Measurements from ENCODE around the gene ARHGAP21.

The ARHGAP21 gene

DNA sequence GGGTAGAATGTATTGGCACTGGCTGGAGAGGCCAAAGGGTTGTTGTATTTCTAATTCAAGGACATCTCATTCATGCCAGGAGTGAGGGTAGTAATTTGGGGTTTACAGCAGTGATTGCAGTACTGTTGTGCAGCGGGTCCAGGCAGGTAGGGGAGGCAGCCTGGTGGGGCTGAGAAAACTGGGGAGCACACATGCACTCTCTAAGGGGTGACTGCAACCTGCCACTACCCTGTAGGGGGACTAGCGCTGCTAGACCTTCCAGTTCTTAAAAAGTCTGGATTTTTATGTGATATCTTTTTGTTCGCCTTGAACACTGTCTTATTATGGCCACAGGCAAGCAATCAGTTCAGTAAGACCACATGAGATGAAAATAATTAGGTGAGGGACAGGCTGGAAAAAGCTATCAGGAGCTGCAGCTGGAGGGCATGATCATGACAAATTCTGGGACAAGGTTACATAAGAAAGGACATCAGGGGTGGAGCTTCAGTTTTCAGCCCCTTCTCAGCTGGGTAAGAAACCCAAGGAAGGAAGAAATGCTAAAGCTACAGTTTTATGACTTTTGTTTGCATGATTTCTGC lies 149.0 kb downstream of the ARHGAP21 start:
- no peak overlapping the region for H3K4me3 ChIP-seq (ENCODE audit: low read depth, low read length)
- TF ChIP-seq, protein P1, sequence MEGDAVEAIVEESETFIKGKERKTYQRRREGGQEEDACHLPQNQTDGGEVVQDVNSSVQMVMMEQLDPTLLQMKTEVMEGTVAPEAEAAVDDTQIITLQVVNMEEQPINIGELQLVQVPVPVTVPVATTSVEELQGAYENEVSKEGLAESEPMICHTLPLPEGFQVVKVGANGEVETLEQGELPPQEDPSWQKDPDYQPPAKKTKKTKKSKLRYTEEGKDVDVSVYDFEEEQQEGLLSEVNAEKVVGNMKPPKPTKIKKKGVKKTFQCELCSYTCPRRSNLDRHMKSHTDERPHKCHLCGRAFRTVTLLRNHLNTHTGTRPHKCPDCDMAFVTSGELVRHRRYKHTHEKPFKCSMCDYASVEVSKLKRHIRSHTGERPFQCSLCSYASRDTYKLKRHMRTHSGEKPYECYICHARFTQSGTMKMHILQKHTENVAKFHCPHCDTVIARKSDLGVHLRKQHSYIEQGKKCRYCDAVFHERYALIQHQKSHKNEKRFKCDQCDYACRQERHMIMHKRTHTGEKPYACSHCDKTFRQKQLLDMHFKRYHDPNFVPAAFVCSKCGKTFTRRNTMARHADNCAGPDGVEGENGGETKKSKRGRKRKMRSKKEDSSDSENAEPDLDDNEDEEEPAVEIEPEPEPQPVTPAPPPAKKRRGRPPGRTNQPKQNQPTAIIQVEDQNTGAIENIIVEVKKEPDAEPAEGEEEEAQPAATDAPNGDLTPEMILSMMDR (conservative IDR thresholded peaks at IDR 0.05; ENCODE audit: low read depth, low read length), result no peak
- no peak for DNase-seq (ENCODE audit: low read depth)

DNA sequence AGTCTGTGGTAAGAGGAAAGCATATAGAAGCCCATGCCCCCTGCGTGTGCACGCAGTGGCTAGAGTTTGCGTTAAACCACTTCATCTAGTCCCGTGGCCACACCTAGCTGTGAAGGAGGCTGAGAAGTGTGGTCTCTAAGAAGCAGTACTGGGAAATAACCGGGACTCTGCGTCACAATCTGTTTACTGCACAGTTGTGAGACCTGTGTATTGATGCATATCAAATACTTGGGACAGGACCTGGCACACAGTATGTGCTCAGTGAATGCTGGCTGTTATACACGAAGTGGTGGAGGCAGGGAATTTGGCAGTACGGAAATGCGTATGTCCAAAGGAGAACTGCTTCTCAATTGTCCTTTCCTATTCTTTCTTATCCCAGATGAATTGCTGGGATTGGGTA lies 149.5 kb downstream of the ARHGAP21 start:
- H3K4me3 ChIP-seq (ENCODE audit: low read depth, low read length), result no peak overlapping the region
- TF ChIP-seq, protein P1 (conservative IDR thresholded peaks at IDR 0.05; ENCODE audit: low read depth, low read length), result no peak
- no peak for DNase-seq (ENCODE audit: low read depth)

DNA sequence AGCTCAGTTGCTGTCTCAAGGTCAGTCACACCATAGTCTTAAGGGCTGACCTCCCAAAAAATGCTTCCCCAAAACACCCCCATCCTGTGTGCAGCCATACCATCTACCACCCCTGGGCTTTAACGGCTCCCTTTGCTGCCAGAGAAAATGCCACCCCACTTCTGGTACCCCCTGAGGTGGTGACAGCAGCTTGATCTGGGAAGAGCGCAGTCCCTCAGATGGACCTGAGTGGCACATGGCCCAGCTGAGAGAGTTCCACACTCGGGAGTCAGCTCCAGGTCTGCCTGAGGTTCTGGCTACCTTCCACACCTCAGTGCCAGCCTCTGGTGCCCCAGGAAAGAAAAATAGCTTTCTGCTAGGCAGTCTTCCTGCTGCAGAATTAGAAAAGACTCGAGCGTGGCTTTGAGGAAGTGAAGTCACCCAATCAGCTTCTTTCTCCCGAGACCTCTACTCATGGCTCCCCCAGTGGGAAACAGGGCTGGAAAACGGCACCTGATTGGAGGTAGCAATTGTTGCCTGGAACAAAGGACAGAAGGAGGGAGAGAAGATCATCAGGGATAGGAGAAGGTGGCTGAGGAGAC lies 151.7 kb downstream of the ARHGAP21 start:
- no peak overlapping the region for H3K4me3 ChIP-seq (ENCODE audit: low read depth, low read length)
- TF ChIP-seq, protein P1 (conservative IDR thresholded peaks at IDR 0.05; ENCODE audit: low read depth, low read length), result no peak
- no peak for DNase-seq (ENCODE audit: low read depth)

DNA sequence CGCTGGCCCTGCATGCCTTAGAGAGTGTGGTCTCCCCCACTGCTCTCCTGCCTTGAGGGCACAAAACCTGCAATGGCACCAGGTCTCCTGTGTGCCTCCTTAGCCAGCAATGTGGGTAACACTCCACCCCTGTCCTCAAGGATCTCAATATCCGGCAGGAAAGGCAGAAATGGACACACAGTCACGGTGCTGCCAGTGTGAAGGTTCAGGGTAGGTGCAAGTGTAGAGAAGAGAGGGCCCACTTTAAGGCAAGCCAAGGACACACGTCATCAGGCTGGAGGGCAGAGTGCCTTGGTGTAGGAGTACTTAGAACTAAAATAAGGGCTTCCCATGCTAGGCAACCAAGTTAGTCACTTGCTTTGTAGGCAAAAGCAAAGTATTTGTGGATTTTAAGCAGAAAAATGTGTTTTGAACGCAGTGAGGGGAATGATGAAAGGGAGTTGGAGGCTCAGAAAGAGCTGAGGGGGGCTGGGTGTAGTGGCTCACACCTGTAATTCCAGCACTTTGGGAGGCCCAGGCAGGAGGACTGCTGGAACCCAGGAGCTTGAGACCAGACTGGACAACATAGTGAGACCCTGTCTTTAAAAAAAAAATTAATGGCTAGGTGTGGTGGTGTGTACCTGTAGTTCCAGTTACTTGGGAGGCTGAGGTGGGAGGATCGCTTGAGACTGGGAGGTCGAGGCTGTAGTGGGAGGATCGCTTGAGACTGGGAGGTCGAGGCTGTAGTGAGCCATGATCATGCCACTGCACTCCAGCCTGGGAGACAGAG lies 152.8 kb downstream of the ARHGAP21 start:
- TF ChIP-seq, protein P1 (conservative IDR thresholded peaks at IDR 0.05; ENCODE audit: low read depth, low read length), result no peak
- DNase-seq (ENCODE audit: low read depth), result no peak
- no peak overlapping the region for H3K4me3 ChIP-seq (ENCODE audit: low read depth, low read length)

DNA sequence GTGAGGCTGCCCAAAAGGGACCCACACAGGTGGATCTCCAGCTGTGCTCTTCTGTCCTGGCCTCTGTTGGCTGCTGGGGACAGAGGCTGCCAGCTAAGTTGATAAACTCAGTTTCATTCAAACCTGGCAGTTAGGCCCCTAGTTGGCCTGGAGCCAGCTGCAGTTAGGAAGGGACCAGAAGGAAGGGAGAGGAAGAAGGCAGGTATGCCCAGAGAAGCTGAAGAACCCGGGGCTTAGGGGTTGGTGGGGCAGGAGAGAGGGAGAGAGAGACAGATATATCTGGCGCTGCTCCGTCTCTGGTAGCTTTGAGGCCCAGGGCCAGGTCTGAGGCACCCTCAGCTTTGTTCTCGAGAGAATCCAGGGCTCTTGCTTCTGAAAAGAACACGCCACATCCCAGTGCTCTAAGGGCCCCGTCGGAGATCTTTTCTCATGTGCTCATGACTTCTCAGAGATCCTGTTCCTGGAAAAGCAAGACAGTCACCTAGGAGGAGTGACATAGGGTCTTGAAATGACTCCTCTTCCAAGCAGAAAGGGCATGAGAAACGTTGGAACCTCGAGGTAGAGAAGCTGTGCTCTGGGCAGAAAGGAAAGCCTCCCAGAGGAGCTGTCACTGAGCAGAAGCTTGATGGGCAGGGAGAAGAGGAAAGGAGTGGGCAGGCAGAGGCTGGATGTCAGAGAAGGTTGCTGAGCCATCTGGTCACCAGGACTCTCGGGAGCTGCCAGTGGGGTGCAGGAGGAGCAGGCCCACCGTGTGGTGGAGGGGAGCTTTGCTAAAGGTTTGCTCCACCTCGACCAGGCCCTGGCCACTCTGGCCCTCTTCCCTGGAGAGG lies 153.6 kb downstream of the ARHGAP21 start:
- TF ChIP-seq, protein P1 (conservative IDR thresholded peaks at IDR 0.05; ENCODE audit: low read depth, low read length), result no peak
- no peak overlapping the region for H3K4me3 ChIP-seq (ENCODE audit: low read depth, low read length)
- DNase-seq (ENCODE audit: low read depth), result no peak

DNA sequence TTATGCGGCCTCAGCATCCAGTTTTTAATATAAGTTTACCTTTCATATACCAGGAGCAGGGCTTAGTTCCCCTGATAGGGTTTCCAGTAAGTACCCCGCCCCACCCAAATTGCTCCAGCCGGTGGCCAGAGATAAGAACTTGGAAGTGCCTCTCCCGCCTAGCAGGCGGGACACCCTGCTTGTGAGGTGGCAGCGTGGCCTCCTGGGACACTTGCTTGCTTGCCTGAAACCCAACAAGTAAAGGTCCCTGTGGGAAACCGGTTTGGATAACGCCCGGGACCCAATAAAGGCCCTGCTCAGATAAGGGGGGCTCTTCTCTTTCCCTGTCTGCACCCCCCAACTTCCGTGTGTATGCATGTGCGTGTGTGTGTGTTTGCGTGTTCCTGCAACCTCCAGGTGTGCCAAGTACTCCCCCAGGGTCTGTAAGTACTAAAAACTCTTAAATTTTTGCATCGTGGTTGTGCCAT lies 154.3 kb downstream of the ARHGAP21 start:
- no peak for DNase-seq (ENCODE audit: low read depth)
- TF ChIP-seq, protein P1 (conservative IDR thresholded peaks at IDR 0.05; ENCODE audit: low read depth, low read length), result no peak
- H3K4me3 ChIP-seq (ENCODE audit: low read depth, low read length), result no peak overlapping the region

Measured in choroid plexus epithelial cell (primary cell).